ENCODE data around the gene VEGFC. TPM values are rescaled to one million over a fixed set of nuclear protein-coding genes. Genes with fewer than 3 reads are reported as not detected.

Gene VEGFC
- total RNA-seq (2022; extraction: Qiagen RNA extraction) = 7.8 to 9.5 TPM (median 8.1 TPM) in 5 replicates

GRCh38 chr4:176792326-176793059 lies at the start of gene VEGFC:
Gene VEGFC, minus strand, starts transcription at chr4:176792922. Its CDS starts 611 bp downstream, at chr4:176792311.

Measured in A549 treated with AZD2906 at 1 μM for 4 hours (cell line).